ENCODE measurements around the gene PLCL1.

The PLCL1 gene

GRCh38 chr2:197793456-197793855 is 10.9 kb upstream of the PLCL1 start:
- Histone ChIP-seq H4K20me1 (ENCODE audit: insufficient read depth, low read length) (no peaks in the 10 kb centered on the region), H3F3A (ENCODE audit: insufficient read depth, low read length) (no peaks in the 10 kb centered on the region), H2AFZ (ENCODE audit: low read length) (no peak overlapping the region), H3K9me2 (ENCODE audit: low read depth, low read length) (no peaks in the 10 kb centered on the region), H3K79me2 (ENCODE audit: insufficient read depth, low read length) (no peaks in the 10 kb centered on the region), H3K27me3 (ENCODE audit: insufficient read depth, low read length) (no peaks in the 10 kb centered on the region), H3K36me3 (ENCODE audit: insufficient read depth, low read length) (no peaks in the 10 kb centered on the region), H3K9ac (ENCODE audit: low read length) (no peak overlapping the region), H3K27ac (ENCODE audit: low read depth, low read length, poor library complexity, severe bottlenecking) (no peak overlapping the region), H3K4me3 (ENCODE audit: low read depth, low read length, poor library complexity, severe bottlenecking) (no peak overlapping the region), H3K9me3 (ENCODE audit: low read length) (no peaks in the 10 kb centered on the region), H3K4me1 (ENCODE audit: insufficient read depth, low read length, severe bottlenecking) (no peaks in the 10 kb centered on the region), H3K4me2 (ENCODE audit: low read length) (no peak overlapping the region)
- no peak for TF ChIP-seq EZH2 (IDR thresholded peaks at IDR 0.05; ENCODE audit: borderline replicate concordance, low read length)

- H3K79me2 ChIP-seq (ENCODE audit: insufficient read depth, low read length), result no peaks in the 10 kb centered on the region
- TF ChIP-seq CTCF (IDR thresholded peaks at IDR 0.05; ENCODE audit: low read length) (no peak), EZH2 (IDR thresholded peaks at IDR 0.05; ENCODE audit: borderline replicate concordance, low read length) (no peak)
- no peaks in the 10 kb centered on the region for H3K36me3 ChIP-seq (ENCODE audit: insufficient read depth, low read length)
Measured at GRCh38 chr2:197795277-197795676, 9.1 kb upstream of the PLCL1 start.

GRCh38 chr2:197798187-197798586 is 6.2 kb upstream of the PLCL1 start:
- Histone ChIP-seq H3K4me3 (ENCODE audit: low read depth, low read length, poor library complexity, severe bottlenecking) (no peak overlapping the region), H3K4me2 (ENCODE audit: low read length) (no peak overlapping the region), H4K20me1 (ENCODE audit: insufficient read depth, low read length) (no peaks in the 10 kb centered on the region), H3K79me2 (ENCODE audit: insufficient read depth, low read length) (no peaks in the 10 kb centered on the region), H3K27ac (ENCODE audit: low read depth, low read length, poor library complexity, severe bottlenecking) (no peak overlapping the region), H3K9me2 (ENCODE audit: low read depth, low read length) (no peaks in the 10 kb centered on the region), H3K9ac (ENCODE audit: low read length) (no peak overlapping the region), H3K9me3 (ENCODE audit: low read length) (no peaks in the 10 kb centered on the region), H2AFZ (ENCODE audit: low read length) (no peak overlapping the region), H3K4me1 (ENCODE audit: insufficient read depth, low read length, severe bottlenecking) (no peaks in the 10 kb centered on the region), H3K27me3 (ENCODE audit: insufficient read depth, low read length) (no peaks in the 10 kb centered on the region), H3K36me3 (ENCODE audit: insufficient read depth, low read length) (no peaks in the 10 kb centered on the region), H3F3A (ENCODE audit: insufficient read depth, low read length) (no peaks in the 10 kb centered on the region)
- TF ChIP-seq CTCF (IDR thresholded peaks at IDR 0.05; ENCODE audit: low read length) (no peak), EZH2 (IDR thresholded peaks at IDR 0.05; ENCODE audit: borderline replicate concordance, low read length) (no peak)

More at GRCh38 chr2:197795277-197795676, 9.1 kb upstream of the PLCL1 start:
- no peaks in the 10 kb centered on the region for H3K4me1 ChIP-seq (ENCODE audit: insufficient read depth, low read length, severe bottlenecking)
- no peaks in the 10 kb centered on the region for H3K9me2 ChIP-seq (ENCODE audit: low read depth, low read length)
- no peak overlapping the region for H3K4me3 ChIP-seq (ENCODE audit: low read depth, low read length, poor library complexity, severe bottlenecking)
- H3K27me3 ChIP-seq (ENCODE audit: insufficient read depth, low read length), result no peaks in the 10 kb centered on the region
- H3K27ac ChIP-seq (ENCODE audit: low read depth, low read length, poor library complexity, severe bottlenecking), result no peak overlapping the region
- H3K4me2 ChIP-seq (ENCODE audit: low read length), result no peak overlapping the region
- H3K9me3 ChIP-seq (ENCODE audit: low read length), result no peaks in the 10 kb centered on the region
- no peaks in the 10 kb centered on the region for H3F3A ChIP-seq (ENCODE audit: insufficient read depth, low read length)
- no peak overlapping the region for H2AFZ ChIP-seq (ENCODE audit: low read length)
- H3K9ac ChIP-seq (ENCODE audit: low read length), result no peak overlapping the region
- H4K20me1 ChIP-seq (ENCODE audit: insufficient read depth, low read length), result no peaks in the 10 kb centered on the region

GRCh38 chr2:197799068-197799467 is 5.3 kb upstream of the PLCL1 start:
- H3K9ac ChIP-seq (ENCODE audit: low read length), result no peak overlapping the region
- H3K9me2 ChIP-seq (ENCODE audit: low read depth, low read length), result no peaks in the 10 kb centered on the region
- H3K4me1 ChIP-seq (ENCODE audit: insufficient read depth, low read length, severe bottlenecking), result peaks cover 4% of the 10 kb centered on the region
- no peaks in the 10 kb centered on the region for H4K20me1 ChIP-seq (ENCODE audit: insufficient read depth, low read length)
- H3K36me3 ChIP-seq (ENCODE audit: insufficient read depth, low read length), result no peaks in the 10 kb centered on the region
- TF ChIP-seq EZH2 (IDR thresholded peaks at IDR 0.05; ENCODE audit: borderline replicate concordance, low read length) (no peak), CTCF (IDR thresholded peaks at IDR 0.05; ENCODE audit: low read length) (no peak)
- H3K4me2 ChIP-seq (ENCODE audit: low read length), result no peak overlapping the region
- no peaks in the 10 kb centered on the region for H3K79me2 ChIP-seq (ENCODE audit: insufficient read depth, low read length)
- H3K9me3 ChIP-seq (ENCODE audit: low read length), result no peaks in the 10 kb centered on the region
- no peak overlapping the region for H2AFZ ChIP-seq (ENCODE audit: low read length)
- H3F3A ChIP-seq (ENCODE audit: insufficient read depth, low read length), result no peaks in the 10 kb centered on the region
- no peak overlapping the region for H3K4me3 ChIP-seq (ENCODE audit: low read depth, low read length, poor library complexity, severe bottlenecking)
- no peak overlapping the region for H3K27ac ChIP-seq (ENCODE audit: low read depth, low read length, poor library complexity, severe bottlenecking)
- no peaks in the 10 kb centered on the region for H3K27me3 ChIP-seq (ENCODE audit: insufficient read depth, low read length)
